MM.1S (cell line): ENCODE measurements around the gene MDGA2.

Experiments
- EZH2 ChIP-seq: fragments of 300-600 bp; sonication (generic); optimal IDR thresholded peaks from 2 replicates; pipeline ENCODE3; 2017; ENCODE audit warnings: low read depth, mild to moderate bottlenecking, antibody characterized with exemption, low read length, mixed read lengths
- EZH2phosphoT487 ChIP-seq: fragments of 300-600 bp; sonication (generic); IDR thresholded peaks from 2 replicates; pipeline ENCODE4 v1.6.1; 2018; ENCODE audit warnings: antibody characterized with exemption, low read length
- TF ChIP-seq, protein P1 (sequence below): fragments of 300-600 bp; sonication (generic); IDR thresholded peaks from 2 replicates; pipeline ENCODE4 v1.5.1; 2016; ENCODE audit warnings: antibody characterized with exemption, low read length, mixed read lengths

DNA sequence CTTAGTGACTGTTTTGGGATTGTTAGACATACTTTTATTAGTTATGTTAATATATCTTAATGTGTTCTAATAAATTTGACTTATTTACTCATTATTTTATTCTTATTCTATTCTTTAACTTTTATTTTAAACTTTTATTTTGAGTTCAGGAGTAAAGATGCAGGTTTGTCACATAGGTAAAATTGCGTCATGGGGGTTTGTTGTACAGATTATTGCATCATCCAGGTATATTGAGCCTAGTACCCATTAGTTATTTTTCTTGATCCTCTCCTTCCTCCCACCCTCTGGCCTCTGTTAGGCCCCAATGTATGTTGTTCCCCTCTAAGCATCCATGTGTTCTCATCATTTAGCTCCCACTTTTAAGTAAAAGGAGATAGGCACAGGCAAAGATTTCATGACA, 495.5 kb downstream of the MDGA2 start:
- TF ChIP-seq EZH2phosphoT487: no peak
- TF ChIP-seq, protein P1, sequence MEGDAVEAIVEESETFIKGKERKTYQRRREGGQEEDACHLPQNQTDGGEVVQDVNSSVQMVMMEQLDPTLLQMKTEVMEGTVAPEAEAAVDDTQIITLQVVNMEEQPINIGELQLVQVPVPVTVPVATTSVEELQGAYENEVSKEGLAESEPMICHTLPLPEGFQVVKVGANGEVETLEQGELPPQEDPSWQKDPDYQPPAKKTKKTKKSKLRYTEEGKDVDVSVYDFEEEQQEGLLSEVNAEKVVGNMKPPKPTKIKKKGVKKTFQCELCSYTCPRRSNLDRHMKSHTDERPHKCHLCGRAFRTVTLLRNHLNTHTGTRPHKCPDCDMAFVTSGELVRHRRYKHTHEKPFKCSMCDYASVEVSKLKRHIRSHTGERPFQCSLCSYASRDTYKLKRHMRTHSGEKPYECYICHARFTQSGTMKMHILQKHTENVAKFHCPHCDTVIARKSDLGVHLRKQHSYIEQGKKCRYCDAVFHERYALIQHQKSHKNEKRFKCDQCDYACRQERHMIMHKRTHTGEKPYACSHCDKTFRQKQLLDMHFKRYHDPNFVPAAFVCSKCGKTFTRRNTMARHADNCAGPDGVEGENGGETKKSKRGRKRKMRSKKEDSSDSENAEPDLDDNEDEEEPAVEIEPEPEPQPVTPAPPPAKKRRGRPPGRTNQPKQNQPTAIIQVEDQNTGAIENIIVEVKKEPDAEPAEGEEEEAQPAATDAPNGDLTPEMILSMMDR: no peak
- no peak for TF ChIP-seq EZH2
